HG02642 (cell line): ENCODE results near the gene UNC119.
A peak's percentile ranks its signal among the peaks of the same experiment; 100 is the strongest.

Experiments
- ATAC-seq: cut with Tn5 transposase; IDR thresholded peaks from one replicate; pipeline ENCODE4 v1.9.1; 2021; ENCODE audit warnings: mild to moderate bottlenecking; ENCODE audit not compliant: unreplicated experiment, poor library complexity

Gene UNC119

GRCh38 chr17:28573521-28573920 is 21.1 kb upstream of the UNC119 start:
- no peak for ATAC-seq

- no peak for ATAC-seq
Observed at GRCh38 chr17:28573040-28573380, 20.6 kb upstream of the UNC119 start.

GRCh38 chr17:28572259-28573039 is 20.0 kb upstream of the UNC119 start:
- ATAC-seq = no peak

GRCh38 chr17:28571361-28572122 is 19.1 kb upstream of the UNC119 start, which contains the start of gene PIGS:
PIGS (minus strand) TSS chr17:28571524; CDS start chr17:28571496, 28 bp downstream.
- ATAC-seq = peak; percentile 90

- peak; percentile 30 for ATAC-seq
Observed at GRCh38 chr17:28570716-28571360, 18.4 kb upstream of the UNC119 start.

GRCh38 chr17:28569446-28569845 is 17.0 kb upstream of the UNC119 start:
- no peak for ATAC-seq

GRCh38 chr17:28567604-28568003 is 15.2 kb upstream of the UNC119 start:
- ATAC-seq = no peak

GRCh38 chr17:28563475-28563874 is 11.1 kb upstream of the UNC119 start:
- no peak for ATAC-seq

GRCh38 chr17:28555022-28555421 is 2.6 kb upstream of the UNC119 start:
- no peak for ATAC-seq

GRCh38 chr17:28554565-28554964 is 2.1 kb upstream of the UNC119 start:
- ATAC-seq = no peak

GRCh38 chr17:28553000-28553505 is 629 bp upstream of the UNC119 start:
- ATAC-seq = no peak

GRCh38 chr17:28551421-28552175 is 826 bp downstream of the UNC119 start:
- no peak for ATAC-seq

GRCh38 chr17:28550858-28551257 is 1.6 kb downstream of the UNC119 start:
- no peak for ATAC-seq

- ATAC-seq = peak; percentile 40
Observed at GRCh38 chr17:28549236-28550132, 2.9 kb downstream of the UNC119 start.

- ATAC-seq = no peak
Observed at GRCh38 chr17:28548417-28549130, 3.9 kb downstream of the UNC119 start.

- peak; percentile 51 for ATAC-seq
Observed at GRCh38 chr17:28547623-28548416, 4.6 kb downstream of the UNC119 start.

GRCh38 chr17:28547096-28547622 is 5.3 kb downstream of the UNC119 start:
- ATAC-seq = no peak
